Parathyroid adenoma (tissue), 2 donors: Measurements from ENCODE around the gene SYT11.
A peak's percentile ranks its signal among the peaks of the same experiment; 100 is the strongest.
"Not testable (repeated sequence)": the region's sequence is repeated elsewhere in the genome, so short reads cannot be mapped to it uniquely, and the experiment has no call there.

Experiments used
- H2AFZ ChIP-seq: fragments of 300-600 bp; sonication (generic); one replicate; pipeline ENCODE4 v1.7.0; 2017; ENCODE audit warnings: antibody characterized with exemption, mild to moderate bottlenecking
- H3K27ac ChIP-seq: fragments of 300-600 bp; sonication (generic); one replicate; pipeline ENCODE4 v1.7.0; 2017
- H3K27me3 ChIP-seq: fragments of 300-600 bp; sonication (generic); one replicate; pipeline ENCODE4 v1.7.0; 2017; ENCODE audit warnings: low read length; ENCODE audit not compliant: control insufficient read depth, insufficient read depth
- H3K36me3 ChIP-seq: fragments of 300-600 bp; sonication (generic); one replicate; pipeline ENCODE4 v1.7.0; 2017; ENCODE audit warnings: low read length; ENCODE audit not compliant: control insufficient read depth, insufficient read depth
- H3K4me1 ChIP-seq: fragments of 300-600 bp; sonication (generic); one replicate; pipeline ENCODE4 v1.7.0; 2017; ENCODE audit warnings: control low read depth
- H3K4me2 ChIP-seq: fragments of 300-600 bp; sonication (generic); one replicate; pipeline ENCODE4 v1.7.0; 2017; ENCODE audit warnings: low read length
- H3K4me3 ChIP-seq: fragments of 300-600 bp; sonication (generic); one replicate; pipeline ENCODE4 v1.7.0; 2017; ENCODE audit warnings: low read depth, low read length
- H3K79me2 ChIP-seq: fragments of 300-600 bp; sonication (generic); one replicate; pipeline ENCODE4 v1.7.0; 2017; ENCODE audit warnings: control low read depth
- H3K9ac ChIP-seq: fragments of 300-600 bp; sonication (generic); one replicate; pipeline ENCODE4 v1.7.0; 2017; ENCODE audit warnings: mild to moderate bottlenecking
- H3K9me3 ChIP-seq: fragments of 300-600 bp; sonication (generic); one replicate; pipeline ENCODE4 v1.7.0; 2017; ENCODE audit warnings: low read length; ENCODE audit not compliant: control insufficient read depth
- TF ChIP-seq, protein P1 (sequence below): fragments of 300-600 bp; sonication (generic); IDR thresholded peaks from one replicate; pipeline ENCODE4 v1.7.0; 2017; ENCODE audit warnings: antibody characterized with exemption, mild to moderate bottlenecking
- donor health status: primary hyperparathyroidism.

The SYT11 gene

DNA sequence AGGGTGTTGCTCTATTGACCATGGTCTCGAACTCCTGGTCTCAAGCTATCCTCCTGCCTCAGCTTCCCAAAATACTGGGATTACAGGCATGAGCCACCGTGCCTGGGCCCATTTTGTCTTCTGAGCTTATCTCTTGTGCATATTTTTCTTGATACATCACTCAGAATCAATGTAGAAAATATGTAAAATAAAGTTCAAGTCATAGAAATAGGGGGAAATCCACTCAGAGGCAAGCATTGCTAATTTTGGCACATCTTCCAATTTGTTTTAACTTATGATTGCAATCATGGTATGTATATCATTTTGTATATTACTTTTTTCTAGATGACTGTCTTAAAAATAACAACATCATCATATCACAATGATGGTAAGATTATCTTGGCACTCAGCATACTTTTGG, 30.2 kb downstream of the SYT11 start:
- H2AFZ ChIP-seq = no peak overlapping the region
- H3K36me3 ChIP-seq = no peaks in the 10 kb centered on the region
- H3K4me1 ChIP-seq = no peaks in the 10 kb centered on the region
- no peak overlapping the region for H3K27ac ChIP-seq
- H3K4me3 ChIP-seq = no peak overlapping the region
- H3K9ac ChIP-seq = no peak overlapping the region
- no peaks in the 10 kb centered on the region for H3K27me3 ChIP-seq
- no peaks in the 10 kb centered on the region for H3K9me3 ChIP-seq
- no peaks in the 10 kb centered on the region for H3K79me2 ChIP-seq
- TF ChIP-seq, protein P1, sequence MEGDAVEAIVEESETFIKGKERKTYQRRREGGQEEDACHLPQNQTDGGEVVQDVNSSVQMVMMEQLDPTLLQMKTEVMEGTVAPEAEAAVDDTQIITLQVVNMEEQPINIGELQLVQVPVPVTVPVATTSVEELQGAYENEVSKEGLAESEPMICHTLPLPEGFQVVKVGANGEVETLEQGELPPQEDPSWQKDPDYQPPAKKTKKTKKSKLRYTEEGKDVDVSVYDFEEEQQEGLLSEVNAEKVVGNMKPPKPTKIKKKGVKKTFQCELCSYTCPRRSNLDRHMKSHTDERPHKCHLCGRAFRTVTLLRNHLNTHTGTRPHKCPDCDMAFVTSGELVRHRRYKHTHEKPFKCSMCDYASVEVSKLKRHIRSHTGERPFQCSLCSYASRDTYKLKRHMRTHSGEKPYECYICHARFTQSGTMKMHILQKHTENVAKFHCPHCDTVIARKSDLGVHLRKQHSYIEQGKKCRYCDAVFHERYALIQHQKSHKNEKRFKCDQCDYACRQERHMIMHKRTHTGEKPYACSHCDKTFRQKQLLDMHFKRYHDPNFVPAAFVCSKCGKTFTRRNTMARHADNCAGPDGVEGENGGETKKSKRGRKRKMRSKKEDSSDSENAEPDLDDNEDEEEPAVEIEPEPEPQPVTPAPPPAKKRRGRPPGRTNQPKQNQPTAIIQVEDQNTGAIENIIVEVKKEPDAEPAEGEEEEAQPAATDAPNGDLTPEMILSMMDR = no peak
- H3K4me2 ChIP-seq = no peak overlapping the region

DNA sequence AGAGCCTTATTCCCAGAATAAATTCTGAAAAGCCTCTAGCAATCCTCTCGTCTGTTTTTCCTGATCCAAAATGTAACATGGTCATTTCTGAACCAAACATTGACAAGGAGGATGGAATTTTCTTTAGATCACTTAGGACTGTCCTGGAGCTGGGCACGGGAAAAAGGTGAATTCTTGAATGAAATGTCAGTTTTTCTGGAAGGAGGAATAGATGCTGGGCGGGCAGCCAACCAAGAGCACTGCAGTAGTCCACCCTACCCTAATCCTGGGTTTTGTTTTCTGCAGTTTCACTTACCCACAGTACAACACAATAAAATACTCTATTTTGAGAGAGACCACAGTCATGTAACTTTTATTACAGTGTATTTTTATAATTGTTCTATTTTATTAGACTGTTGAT, 30.9 kb downstream of the SYT11 start:
- no peaks in the 10 kb centered on the region for H3K4me1 ChIP-seq
- no peak overlapping the region for H2AFZ ChIP-seq
- H3K27me3 ChIP-seq = no peaks in the 10 kb centered on the region
- TF ChIP-seq, protein P1 = no peak
- H3K4me3 ChIP-seq = no peak overlapping the region
- no peak overlapping the region for H3K27ac ChIP-seq
- no peak overlapping the region for H3K4me2 ChIP-seq
- no peak overlapping the region for H3K9ac ChIP-seq
- no peaks in the 10 kb centered on the region for H3K36me3 ChIP-seq
- H3K9me3 ChIP-seq = no peaks in the 10 kb centered on the region
- no peaks in the 10 kb centered on the region for H3K79me2 ChIP-seq

GRCh38 chr1:155892796-155893195, 33.4 kb downstream of the SYT11 start:
- no peaks in the 10 kb centered on the region for H3K9me3 ChIP-seq
- TF ChIP-seq, protein P1 = no peak
- no peak overlapping the region for H3K4me3 ChIP-seq
- H2AFZ ChIP-seq = no peak overlapping the region
- no peaks in the 10 kb centered on the region for H3K36me3 ChIP-seq
- no peaks in the 10 kb centered on the region for H3K27me3 ChIP-seq
- H3K79me2 ChIP-seq = no peaks in the 10 kb centered on the region
- no peaks in the 10 kb centered on the region for H3K4me1 ChIP-seq
- no peak overlapping the region for H3K4me2 ChIP-seq
- peak overlapping the region; percentile 0 for H3K27ac ChIP-seq
- no peak overlapping the region for H3K9ac ChIP-seq

- no peak overlapping the region for H2AFZ ChIP-seq
- no peaks in the 10 kb centered on the region for H3K79me2 ChIP-seq
- peak overlapping the region; percentile 49 for H3K27ac ChIP-seq
- TF ChIP-seq, protein P1 = no peak
- no peaks in the 10 kb centered on the region for H3K9me3 ChIP-seq
- H3K36me3 ChIP-seq = no peaks in the 10 kb centered on the region
- H3K4me1 ChIP-seq = no peaks in the 10 kb centered on the region
- no peak overlapping the region for H3K9ac ChIP-seq
- no peaks in the 10 kb centered on the region for H3K27me3 ChIP-seq
- no peak overlapping the region for H3K4me3 ChIP-seq
- no peak overlapping the region for H3K4me2 ChIP-seq
These were observed 34.2 kb downstream of the SYT11 start for GRCh38 chr1:155893389-155894142.

GRCh38 chr1:155895617-155896016, 36.2 kb downstream of the SYT11 start:
- not testable (repeated sequence) for H3K4me2 ChIP-seq, H3K36me3 ChIP-seq, H3K9me3 ChIP-seq, H3K27ac ChIP-seq, H3K79me2 ChIP-seq, H2AFZ ChIP-seq, H3K4me3 ChIP-seq, H3K4me1 ChIP-seq, H3K9ac ChIP-seq, H3K27me3 ChIP-seq

DNA sequence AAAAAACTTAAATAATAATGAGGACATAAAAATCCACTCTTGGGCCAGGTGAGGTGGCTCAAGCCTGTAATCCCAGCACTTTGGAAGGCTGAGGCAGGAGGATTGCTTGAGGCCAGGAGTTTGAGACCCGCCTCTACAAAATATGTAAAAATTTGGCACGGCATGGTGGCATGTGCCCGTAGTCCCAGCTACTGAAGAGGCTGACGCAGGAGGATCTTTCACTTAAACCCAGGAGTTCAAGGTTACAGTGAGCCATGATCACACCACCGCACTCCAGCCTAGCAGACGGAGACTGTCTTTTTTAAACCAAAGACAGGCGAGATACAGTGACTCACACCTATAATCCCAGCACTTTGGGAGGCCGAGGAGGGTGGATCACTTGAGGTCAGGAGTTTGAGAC, 37.1 kb downstream of the SYT11 start:
- H3K27me3 ChIP-seq, H3K4me3 ChIP-seq, H3K36me3 ChIP-seq, H3K9ac ChIP-seq, H3K9me3 ChIP-seq, H3K27ac ChIP-seq, H2AFZ ChIP-seq, H3K79me2 ChIP-seq, H3K4me2 ChIP-seq, H3K4me1 ChIP-seq: not testable (repeated sequence)
